HT1080 (cell line): ENCODE data around the gene CCDC85C. TPM values are rescaled to one million over a fixed set of nuclear protein-coding genes. Genes with fewer than 3 reads are reported as not detected.

ENCODE experiments used
- DNase-seq: peaks from one replicate; pipeline ENCODE4 v3.0.0-alpha.2; 2015; ENCODE audit warnings: low read depth
- total RNA-seq: library from RNA; depleted of rRNA; stranded (reverse); fragments of >200 nt; shearing (Covaris generic); gene quantifications from 2 replicates; pipeline ENCODE4 v1.2.3, GENCODE V29; 2014

CCDC85C gene
- total RNA-seq, 1 experiment from 2014 or later: 52.7 TPM

DNA sequence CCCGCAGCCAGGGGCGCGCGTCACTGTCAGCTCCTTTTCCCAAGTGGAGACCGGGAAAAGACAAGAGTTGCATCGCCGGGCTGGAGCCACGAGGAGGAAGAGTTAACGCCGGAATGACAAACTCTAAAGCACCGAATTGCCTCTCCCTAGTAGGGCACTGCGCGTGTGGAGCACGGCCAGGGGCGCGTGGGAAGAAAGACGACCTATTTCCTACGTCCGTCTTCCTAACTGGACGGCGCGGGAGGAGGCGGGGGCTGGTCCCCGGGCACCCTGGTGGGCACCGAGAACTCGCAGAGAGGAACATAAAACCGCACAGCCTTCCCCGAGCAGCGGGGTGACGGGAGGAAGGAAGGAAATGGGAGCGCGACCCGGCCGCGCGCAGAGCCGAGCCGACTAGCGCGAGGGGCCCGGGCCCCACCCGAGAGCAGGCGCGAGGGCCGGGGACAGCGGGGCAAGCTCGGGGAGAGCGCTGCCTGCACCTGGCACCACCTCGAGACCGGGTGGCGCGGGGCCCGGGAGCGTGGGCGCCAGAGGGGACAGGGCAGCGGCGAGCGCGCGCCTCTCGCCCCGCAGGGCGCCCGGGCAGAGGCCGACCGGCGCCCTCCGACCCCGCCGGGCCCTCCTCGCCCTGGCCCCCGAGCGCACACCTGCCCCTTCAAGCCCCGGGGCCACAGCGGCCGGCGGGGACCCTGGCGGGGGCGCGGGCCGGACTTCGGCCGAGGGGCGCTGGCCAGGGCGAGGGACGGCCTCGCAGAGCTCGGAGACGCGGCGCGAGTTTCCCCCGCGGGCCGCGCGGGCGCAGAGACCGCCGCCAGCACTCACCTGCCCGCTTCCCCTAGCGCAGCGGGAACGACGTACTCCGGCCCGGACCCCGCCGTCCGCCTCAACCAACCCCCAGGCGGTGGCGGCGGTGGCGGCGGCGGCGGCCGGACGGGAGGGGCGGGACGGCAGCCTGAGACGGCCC lies 123.8 kb downstream of the CCDC85C start, which contains the start of gene SETD3:
Gene SETD3 (minus strand): TSS at position 954 of the 964 bp plus-strand sequence. CDS start 15,054 bp downstream, outside the sequence.
- peak; percentile 44 for DNase-seq

GRCh38 chr14:99479160-99479905 lies 124.7 kb downstream of the CCDC85C start:
- no peak for DNase-seq

GRCh38 chr14:99478128-99478527 lies 125.9 kb downstream of the CCDC85C start:
- DNase-seq: no peak

DNA sequence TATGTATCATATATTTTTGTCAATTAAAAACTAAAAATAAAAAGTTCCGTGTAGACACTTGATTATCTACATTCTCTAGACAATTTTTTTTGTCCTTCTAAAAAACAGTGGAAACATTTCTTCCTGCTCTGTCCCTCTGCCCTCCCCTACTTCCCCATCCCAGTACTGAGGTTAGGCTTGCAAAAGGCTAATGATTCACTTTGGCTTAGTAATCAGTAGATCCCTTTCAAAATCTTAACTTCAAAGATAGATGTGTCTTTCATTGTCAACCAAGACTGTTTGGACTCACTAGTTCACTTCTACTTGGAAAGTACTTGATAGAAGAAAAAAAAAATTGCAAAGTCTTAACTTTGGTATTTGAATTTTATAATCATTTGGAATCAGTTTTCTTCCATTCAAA lies 127.1 kb downstream of the CCDC85C start:
- DNase-seq: no peak

DNA sequence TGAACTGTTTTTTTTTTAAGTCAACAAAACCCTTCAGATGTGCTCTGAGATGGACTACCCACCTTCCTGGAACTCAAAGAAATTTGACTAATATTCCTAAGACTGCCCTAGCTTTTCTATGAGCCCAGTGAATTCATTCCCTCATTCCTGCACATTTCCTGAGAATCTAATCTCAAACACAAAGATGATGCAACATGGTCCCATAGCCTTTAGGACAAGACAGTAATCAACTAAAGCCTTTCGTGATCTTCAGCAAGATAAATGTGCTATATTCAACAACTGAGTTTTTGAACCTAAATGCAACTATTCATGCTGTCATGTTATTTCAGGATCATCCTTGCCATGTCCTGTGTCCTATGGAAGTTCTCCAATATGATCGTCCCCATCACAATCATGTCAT lies 128.3 kb downstream of the CCDC85C start:
- no peak for DNase-seq

DNA sequence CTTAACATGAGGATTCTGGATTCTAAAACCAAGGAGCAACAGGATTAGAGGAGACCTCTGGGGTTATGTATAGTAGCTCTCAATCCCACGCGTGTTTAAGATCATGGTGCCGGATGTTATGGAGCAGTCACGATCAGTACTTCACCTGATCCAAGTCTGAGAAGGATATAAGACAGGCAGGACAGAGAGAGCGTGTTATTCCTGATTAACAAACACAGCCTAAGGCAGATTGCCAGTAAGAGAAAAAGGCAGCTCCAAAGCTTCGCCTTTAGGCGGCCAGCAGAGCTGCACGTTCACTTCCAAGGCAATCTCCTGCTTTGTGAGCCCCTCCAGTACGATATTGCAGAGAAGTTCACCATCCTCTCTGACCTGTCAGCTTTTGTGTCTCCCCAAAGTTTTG lies 128.8 kb downstream of the CCDC85C start:
- DNase-seq: no peak

DNA sequence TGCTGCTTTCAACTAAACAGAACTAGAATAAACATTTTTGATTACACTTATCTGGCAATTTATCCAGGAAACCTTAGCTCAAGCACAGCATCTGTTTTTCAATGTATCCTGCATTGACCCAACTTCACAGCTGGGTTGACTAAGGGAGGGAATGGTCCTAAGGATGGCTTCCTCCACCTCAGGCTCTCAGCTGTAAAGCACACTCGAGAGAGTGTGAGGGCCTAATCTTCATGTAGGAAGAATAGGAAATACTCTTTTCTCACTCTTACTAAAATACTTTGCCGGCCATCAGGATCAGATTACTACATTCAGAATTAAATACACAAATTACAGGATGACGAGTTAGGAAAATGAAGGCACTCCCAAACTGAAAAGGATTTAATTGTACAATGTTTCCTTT lies 130.5 kb downstream of the CCDC85C start:
- no peak for DNase-seq

DNA sequence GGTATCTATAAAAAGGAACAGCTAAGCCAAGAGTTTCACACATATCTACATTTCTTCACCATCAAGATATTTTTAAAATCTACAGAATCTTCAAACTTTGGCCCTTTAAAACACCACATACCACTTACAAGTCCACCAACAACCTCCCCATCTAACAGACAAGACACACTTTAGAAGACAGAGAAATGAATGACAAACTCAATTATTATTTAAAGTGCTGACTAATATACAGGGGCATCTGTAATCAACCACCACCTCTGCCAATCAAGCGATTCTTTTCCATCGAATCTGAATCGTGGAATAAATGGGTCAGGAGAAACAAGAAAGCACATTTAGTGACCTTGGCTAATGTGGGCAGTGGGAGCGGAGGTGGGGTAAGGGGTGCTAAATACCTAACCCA lies 131.1 kb downstream of the CCDC85C start:
- DNase-seq: peak; percentile 5

GRCh38 chr14:99471731-99472130 lies 132.3 kb downstream of the CCDC85C start:
- no peak for DNase-seq

- peak; percentile 75 for DNase-seq
Measured at GRCh38 chr14:99468836-99469592, 135.0 kb downstream of the CCDC85C start.

DNA sequence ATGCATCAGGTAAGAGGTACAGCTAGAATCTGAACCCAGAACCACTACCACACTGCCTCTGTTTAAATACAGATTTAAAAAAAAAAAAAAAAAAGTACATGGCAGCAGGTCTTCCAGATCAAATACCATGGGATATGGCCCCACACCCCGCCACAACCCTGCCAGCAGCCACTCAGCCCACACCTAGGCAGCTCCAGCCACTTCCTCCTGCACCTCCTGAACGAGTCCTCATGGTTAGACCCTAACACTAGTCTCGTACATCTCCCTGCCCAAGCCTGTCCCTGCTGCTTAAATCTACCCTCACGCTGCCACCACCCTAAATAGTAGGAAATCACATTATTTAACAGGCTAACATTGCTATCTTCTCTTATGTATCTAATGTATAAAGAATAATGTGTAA lies 135.9 kb downstream of the CCDC85C start:
- DNase-seq: no peak

DNA sequence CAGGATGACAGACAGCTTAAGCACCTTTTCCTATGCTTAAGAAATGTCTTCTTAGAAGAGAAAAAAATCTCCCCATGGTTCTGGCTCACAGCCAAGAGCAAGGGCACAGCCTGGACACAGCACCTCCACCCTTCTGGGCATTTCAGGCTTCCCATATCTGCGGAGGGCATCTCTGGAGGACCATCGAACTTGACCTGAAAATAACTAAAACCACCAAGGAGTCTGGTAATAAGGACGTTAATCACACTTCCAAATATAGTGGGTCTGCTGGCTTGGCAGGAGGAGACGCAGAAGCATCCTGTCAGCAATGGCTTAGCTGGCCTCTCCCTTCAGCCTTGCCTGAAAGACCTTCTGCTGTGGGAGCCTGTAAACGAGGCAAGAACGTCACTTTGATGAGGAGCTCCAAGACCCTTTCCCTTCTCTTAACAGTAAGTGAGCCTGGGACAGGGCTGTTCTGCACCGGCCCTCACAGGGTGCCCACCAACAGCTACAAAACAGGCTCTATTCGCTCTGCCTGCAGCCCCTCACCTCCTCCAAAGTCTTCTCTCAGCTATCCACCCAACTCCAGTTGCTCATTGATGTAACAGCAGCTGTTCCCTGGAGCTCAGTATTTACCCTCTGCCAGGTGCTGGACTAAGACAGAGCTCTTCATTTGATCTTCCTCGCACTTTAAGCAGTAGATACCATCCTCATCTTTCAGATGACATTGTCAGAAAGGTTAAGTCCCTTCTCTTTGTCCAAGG lies 136.5 kb downstream of the CCDC85C start:
- DNase-seq: no peak

DNA sequence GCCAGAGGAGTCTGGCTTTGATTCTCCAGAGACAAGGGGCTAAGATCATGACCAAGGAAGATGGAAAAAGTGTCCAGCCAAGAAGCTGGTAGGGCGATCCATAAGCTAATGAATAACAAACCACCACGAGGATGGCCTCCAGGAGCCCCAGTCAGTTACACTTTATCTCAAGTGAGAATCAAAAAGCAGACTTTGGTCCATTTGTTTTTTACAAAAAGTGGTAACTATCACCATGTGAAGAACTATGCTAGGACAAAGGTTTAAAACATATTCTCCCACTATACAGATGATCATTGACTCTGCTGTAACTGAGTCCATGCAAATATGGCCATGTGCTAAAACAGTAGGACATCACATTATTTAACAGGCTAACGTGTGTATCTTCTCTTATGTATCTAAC lies 137.2 kb downstream of the CCDC85C start:
- DNase-seq: no peak

- DNase-seq: no peak
Measured at GRCh38 chr14:99465288-99465687, 138.7 kb downstream of the CCDC85C start.

- DNase-seq: no peak
Measured at GRCh38 chr14:99463974-99464373, 140.0 kb downstream of the CCDC85C start.

DNA sequence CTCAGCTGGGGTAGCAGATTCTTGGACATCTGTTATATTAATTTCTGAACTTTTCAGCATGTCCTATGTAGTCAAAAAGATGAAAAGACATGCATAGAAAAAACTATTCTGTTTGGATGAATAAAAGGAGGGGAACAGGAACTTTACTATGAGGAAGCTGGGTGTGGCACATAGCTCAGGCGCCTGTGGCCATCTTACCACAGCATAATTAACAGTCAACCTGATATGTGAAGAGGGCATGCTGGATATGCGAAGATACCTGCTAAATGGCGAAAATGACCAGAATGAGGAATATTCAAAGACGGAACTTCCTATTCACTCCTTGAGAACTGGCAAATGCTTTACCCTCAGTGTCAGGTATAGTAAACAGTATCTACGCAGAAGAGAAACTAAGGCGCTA lies 141.8 kb downstream of the CCDC85C start:
- no peak for DNase-seq

DNA sequence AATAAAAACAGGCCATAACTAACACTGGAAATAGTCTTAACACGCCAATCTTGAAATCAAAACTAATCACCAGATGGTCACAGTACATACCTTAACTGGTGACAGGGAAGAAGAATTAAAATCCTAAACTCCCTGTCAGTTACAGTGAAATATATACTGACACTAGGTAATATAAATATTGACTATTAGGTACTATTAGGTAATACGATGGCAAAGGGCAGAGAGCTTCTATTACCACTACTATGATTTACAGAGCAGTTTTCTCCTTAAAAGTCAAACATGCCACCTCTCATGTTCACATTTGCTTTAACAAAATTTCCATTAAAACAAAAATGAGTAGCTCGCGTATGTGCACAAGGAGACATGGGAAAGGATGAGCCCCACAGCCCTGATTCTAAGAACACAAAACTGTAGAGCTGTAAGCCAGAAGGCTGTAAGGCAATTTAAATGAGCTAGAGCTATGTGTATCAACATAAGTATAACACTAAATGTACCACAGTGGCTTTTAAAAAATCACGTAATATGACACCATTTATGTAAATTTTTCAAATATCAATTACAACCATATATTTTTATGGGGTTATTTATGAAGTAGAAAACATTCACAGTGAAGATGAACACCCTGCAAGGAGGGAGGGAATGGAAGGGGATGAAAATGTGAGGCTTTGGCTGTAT lies 142.5 kb downstream of the CCDC85C start:
- no peak for DNase-seq

DNA sequence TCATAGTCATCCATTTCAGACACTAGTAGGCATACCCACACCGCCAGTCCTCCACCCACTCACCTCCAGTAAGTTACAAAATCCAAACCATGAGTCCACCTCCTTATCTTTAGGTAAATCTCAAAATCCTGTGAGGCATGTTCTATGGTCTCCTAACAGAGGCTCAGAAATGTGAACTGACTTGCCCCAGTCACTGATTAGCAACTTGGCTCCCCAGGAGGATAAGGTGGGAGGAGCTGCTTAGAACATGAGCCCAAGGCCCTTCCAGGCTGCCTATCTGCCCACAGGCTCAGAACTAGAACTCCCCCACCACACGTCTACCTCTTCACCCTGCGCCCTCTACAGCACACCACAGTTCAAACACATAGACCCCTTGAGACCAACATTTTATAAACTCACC lies 143.2 kb downstream of the CCDC85C start:
- DNase-seq: no peak

DNA sequence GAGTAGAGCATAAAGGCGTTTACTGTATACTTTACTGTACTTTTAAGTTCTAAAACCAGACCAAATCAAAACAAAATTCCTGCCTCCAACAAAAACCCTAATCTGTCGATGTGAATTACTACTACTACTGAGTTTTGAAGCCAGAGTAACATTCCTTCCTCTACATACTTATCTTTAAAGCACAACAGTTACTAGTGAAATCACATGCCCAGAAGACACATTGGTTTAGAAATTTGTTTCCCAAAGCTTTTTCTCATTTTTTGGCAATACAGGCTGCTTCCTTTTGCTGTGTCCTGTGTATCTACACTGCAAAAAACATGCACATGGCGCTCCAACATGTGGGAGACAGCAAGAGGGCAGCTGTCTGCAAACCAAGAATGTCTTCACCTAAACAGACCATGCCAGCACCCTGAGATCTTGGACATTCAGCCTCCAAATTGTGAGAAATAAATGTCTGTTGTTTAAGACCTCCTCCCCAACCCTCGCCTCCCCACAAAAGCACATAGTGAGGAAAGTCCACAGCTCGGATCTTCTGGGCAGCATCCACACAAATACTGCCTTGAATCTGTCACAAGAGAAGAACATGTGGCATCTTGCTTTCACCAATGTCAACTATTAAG lies 144.4 kb downstream of the CCDC85C start:
- DNase-seq: no peak

- DNase-seq: no peak
Measured at GRCh38 chr14:99454246-99454645, 149.8 kb downstream of the CCDC85C start.
